GM18505 (cell line): Measurements from ENCODE around the gene SLCO4A1.

ENCODE experiments used
- ATAC-seq: cut with Tn5 transposase; IDR thresholded peaks from one replicate; pipeline ENCODE4 v1.9.1; 2021; ENCODE audit not compliant: unreplicated experiment
- POLR2A ChIP-seq: IDR thresholded peaks from 4 replicates; pipeline ENCODE4 v1.6.1; 2011; ENCODE audit warnings: borderline replicate concordance; ENCODE audit not compliant: insufficient read depth, insufficient read length; ENCODE audit errors: extremely low read depth

Gene SLCO4A1

DNA sequence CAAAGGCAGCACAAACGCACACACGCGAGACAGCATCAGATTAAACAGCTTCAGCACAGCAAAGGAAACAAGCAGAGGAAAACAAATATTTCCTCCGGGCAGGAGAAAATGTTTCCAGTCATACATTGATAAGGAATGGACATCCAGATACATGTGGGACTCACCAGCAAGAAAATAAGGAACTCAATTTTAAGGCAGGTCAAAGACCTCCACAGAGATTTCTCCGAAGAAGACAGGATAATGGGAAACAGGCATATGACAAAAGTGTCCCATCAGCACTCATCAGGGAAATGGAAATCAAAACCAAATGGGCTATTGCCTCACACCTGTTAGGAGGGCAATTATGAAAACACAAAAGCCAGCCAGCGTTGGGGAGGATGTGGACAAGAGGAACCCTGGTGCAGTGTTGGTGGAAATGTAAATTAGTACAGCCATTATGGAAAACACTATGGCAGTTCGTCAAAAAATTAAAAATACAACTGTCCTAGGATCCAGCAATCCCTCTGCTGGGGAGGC, 9.7 kb upstream of the SLCO4A1 start:
- TF ChIP-seq POLR2A: no peak
- ATAC-seq: no peak

DNA sequence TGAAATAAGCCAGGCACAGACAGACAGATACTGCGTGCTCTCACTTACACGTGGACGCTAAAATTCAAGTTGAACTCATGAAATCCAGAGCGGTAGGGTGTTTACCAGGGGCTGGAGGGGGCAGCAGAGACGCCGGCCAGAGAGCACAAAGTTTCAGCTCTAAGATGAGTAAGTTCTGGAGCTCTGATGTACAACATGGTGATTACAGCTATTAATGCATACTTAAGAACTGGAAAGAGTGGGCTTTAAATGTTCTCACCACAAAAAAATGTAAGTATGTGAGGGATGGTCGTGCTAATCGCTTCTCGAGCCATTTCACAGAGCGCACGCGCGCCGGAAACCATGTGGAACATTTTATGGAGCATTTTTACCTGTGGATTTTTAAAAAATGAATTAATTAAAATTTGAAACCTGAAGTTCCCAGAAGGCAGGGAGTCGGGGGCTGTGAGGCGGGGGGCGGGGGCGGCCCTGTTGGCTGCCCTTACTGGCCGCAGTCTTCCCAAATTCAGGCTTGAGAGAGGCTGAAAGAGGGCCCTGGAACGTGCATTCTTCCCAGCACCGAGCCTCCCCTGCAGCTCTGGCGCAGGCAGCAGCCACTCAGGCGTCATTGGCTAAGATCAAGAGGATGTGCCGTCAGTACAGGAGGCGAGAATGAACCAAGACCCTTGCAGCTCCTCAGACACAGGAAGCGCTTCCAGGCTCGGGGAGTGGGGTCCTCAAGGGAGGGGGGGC, 8.5 kb upstream of the SLCO4A1 start:
- no peak for TF ChIP-seq POLR2A
- ATAC-seq: no peak

DNA sequence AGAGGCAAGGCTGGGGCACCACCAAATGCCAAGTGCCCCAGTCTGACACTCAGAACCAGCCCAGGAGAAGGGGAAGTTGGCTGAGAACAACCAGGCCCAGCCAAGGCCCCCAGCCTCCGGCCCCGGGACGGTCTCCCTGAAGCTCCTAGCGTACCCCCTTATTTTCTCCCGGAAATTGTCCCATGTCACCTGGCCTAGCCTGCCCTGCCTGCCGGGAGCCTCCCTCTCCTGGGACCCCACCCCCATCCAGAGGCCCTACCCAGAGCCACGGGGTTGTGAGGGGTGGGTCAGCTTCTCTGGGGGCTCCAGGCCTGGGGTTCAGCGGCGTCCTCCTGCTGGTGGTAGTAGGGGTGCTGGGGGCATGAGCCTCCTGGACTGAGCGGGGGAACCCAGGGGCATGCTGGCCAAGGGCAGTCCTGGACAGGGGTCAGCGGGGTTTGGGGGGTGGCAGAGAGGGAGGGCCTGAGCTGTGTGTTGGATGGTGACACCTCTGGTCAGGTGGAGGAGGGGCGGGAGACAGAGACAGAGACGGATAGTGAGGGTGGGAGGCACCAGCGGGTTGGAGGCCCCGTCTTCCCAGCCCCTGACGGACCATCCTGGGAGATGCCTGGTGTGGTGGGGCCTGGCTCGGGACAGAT, 7.9 kb upstream of the SLCO4A1 start:
- ATAC-seq: no peak
- no peak for TF ChIP-seq POLR2A

DNA sequence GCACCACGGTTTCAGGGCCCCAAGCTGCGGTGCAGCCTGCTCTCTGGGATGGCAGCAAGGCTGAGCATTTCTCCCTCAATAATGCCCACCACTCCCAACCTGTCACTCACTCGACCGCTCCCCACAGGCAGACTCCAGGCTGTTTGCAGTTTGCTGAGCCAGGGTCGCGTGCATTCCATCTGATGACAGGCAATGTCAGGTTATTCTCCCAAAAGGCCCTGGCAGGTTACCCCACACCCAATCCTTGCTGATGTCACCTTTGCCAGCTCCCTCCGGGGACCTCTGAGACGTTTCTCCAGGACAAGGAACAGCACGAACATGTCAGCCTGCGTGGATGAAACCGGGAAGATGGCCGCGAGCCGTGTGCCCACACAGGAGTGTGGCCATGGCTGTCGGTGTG, 7.1 kb upstream of the SLCO4A1 start:
- no peak for TF ChIP-seq POLR2A
- no peak for ATAC-seq

DNA sequence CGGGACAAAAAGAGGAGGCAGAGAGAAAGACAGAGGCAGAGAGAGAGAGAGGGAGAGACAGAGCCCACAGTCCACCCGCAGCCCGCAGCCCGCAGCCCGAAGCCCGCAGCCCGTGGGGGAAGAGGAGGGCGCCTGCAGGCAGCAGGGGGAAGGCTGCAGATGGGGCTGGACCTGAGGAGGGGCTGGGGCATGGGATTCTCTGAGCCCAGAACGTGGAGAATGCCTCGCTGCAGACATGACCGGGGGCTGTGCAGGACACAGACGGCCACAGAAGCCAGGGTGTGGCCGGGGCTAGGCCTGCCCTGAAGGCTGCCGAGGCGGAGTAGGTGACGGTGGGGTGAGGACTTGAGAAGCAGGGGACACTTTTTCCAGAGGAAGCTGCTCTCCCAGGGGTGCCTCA, 6.5 kb upstream of the SLCO4A1 start:
- ATAC-seq: no peak
- no peak for TF ChIP-seq POLR2A

DNA sequence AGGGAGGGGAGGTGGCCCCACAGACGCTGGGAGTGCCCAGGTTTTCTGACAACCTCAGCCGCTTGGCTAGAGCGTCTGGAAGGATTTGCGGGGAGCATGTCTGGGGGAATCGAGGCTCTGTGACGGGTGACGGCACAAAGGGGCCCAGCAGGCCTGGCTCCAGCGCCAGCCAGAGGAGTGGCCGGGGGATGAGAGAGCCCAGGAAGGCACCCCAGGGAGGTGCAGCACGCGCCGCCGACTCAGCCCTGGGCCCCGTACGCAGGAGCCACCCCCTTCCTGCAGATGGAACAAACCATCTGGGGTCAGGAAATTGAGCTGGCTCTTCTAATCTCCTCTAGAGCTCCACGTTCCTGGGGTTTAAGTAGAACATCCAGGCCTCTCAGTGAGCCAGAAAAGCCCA, 5.9 kb upstream of the SLCO4A1 start:
- no peak for ATAC-seq
- TF ChIP-seq POLR2A: no peak

DNA sequence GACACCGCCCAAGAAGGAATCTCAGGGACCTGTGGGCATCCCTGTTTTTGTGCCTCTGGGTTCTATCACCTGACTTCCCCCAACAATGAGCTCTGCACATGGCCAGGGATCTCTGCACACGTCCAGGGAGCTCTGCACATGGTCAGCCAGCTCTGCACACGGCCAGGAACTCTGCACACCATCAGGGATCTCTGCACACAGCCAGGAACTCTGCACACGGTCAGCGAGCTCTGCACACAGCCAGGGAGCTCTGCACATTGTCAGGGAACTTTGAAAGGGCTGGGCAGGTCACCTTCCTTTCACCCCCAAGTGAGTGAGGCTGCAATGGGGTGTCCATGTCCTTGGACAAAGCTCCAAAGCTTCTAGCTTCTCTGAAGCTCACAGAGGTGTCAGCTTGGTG, 5.2 kb upstream of the SLCO4A1 start:
- no peak for TF ChIP-seq POLR2A
- no peak for ATAC-seq

DNA sequence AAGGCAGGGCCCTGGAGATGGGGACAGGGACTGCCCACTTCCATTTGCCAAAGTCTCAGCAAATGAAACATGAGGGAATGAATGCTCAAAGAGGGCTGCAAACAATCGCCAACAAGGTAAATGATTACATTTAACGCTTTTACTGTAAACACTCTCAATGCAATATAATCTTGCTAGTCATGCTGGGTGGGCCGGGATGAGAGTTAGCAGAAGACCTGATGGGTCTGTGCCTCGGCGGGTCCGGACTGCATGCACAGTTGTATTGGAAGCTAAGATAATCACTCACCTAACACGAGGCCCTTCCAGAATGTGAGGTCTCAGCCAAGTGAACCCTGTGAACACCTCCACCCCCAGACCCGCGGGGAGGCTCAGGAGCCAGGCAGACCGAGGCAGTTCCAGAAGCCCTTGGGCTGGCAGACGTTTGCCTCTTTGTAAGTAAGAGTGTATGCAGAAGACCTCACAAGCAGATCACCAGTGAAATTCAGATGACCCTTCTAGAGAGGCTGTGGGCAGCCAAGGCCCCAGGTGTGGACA, 4.7 kb upstream of the SLCO4A1 start:
- no peak for TF ChIP-seq POLR2A
- ATAC-seq: no peak

DNA sequence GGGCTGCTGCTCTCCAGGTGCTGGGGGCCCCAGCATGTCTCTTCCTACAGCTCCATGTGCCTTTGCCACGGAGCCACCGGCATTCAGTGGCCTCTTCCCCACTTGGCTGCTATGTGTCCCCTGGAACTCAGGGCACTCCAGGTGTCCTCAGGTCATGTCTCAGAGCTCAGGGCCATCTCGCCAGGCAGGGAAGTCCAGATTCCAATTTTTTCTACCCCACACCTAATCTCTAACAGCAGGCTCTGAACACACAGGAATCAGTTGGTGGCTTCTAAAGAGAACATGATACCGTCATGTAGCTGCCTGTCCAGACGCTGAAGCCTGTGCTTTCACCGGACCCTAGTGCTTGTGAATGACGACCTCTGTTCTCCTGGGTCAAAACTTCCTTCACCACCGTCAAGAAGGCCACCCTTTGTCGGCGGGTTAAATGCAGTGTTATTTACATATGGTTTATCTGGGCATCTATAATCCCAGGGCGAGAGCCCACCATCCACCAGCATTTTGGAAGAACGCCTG, 4.2 kb upstream of the SLCO4A1 start:
- no peak for TF ChIP-seq POLR2A
- no peak for ATAC-seq

DNA sequence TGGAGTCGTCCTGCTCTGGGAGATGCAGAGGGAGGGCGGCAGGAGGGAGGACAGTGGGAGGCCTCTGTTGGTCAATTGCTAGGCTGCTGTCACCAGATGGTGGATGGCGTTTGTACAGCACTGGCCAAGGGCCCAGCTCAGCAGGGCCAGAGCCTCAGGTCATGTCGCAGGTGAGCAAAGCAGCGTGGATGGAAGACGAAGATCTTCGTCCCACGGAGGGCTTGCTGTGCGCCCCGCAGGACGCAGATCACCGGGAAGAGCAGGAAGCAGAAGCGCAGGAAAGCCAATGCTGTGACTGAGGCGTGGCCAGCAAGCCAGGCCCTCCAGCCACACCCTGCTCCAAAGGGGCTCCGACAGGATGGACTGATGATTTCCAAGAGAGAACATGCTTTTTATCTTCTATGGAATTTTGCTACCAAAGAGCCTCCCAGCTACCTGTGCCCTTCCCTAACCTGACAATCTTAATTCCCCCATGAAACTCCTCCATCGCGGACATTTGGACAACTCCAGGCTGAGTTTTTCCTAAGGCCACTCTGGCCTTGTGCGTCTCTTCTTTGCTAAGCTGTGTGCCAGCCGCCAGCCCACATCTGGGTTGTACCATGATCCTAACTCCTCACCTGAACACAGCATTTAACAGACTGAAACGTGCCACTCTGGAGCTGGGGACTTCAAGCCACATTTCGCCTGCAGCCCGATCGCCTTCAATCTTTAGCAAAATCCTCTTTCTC, 3.5 kb upstream of the SLCO4A1 start:
- ATAC-seq: no peak
- TF ChIP-seq POLR2A: no peak

DNA sequence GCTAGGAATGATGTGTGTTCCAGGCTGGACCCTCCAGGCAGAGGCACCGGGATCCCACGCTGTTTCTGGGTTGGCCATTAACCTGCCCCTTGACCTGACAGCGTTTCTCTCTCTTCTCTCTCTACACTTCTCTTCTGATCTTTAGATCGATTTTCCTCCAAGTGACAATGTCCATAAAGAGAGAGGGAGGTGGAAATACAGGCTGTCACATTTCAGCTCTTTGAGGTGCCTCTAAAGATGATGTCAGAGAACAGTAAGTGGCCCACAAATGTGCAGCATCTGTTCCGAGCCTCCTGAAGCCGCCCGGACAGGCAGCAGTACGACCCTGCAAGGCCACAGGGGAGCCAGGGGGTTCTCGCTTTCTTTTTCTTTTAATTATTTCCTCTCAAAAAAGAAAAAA, 2.5 kb upstream of the SLCO4A1 start:
- no peak for ATAC-seq
- no peak for TF ChIP-seq POLR2A

DNA sequence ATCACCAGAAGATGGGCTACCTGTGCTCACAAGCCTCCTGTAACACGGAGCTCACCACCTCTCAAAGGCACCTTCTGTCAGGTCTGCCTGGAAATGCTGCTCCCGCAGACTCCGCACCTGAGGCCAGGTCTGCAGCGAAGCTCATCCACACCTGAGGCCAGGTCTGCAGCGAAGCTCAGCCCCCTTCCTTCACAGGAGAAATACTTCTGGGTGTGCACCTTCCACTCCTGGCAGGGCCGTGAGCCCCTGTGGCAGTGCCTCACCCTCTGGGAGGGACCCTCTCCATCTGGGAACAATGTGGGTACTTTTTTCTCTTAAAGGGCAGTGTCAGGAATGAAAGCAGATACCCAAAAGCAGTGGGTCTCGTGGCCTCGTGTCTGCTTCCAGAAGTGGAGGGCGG, 1.4 kb upstream of the SLCO4A1 start:
- no peak for TF ChIP-seq POLR2A
- no peak for ATAC-seq

DNA sequence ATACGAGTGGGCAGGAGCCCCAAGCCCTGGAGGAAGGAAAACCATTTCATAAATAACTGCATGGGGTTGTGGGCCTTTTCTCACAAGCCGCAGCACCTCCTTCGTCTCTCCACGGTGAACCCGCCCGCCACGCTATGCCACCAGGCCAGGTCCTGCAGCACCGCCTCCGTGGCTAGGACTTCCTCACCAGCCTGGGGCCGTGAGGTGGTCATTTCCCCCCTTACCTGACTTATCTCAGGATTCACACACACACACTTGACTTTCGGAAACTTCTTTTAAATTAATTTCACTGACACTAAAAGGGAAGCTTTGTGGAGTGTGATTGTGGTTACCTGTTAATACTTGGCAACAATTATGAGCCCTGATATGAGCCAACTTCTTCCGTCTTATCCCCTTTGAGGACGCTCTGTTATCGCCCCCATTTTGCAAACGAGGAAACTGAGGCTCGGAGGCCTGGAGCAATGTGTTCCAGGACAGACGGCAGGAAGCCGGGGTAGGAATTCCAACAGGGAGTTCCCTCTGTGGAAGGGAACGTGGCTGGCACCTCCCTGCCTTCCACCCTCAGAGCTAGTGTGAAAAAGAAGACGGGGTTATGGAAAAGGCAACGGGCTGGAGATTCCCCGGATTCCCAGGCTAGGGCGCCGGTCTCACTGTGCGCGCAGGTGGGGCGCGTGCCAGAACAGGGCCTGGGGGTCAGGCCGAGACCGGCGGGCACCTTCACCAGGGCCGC, 817 bp upstream of the SLCO4A1 start:
- no peak for ATAC-seq

More for the DNA sequence above, 817 bp upstream of the SLCO4A1 start:
- TF ChIP-seq POLR2A: no peak
